ENCODE measurements around the gene EVC. TPM values are rescaled to one million over a fixed set of nuclear protein-coding genes. Genes with fewer than 3 reads are reported as not detected.

The EVC gene
- total and polyA plus RNA-seq, 2 of the 8 experiments (the other 6 are each of a cell fraction or from before 2014, with no cell fraction given): 2.6 to 9.8 TPM

DNA sequence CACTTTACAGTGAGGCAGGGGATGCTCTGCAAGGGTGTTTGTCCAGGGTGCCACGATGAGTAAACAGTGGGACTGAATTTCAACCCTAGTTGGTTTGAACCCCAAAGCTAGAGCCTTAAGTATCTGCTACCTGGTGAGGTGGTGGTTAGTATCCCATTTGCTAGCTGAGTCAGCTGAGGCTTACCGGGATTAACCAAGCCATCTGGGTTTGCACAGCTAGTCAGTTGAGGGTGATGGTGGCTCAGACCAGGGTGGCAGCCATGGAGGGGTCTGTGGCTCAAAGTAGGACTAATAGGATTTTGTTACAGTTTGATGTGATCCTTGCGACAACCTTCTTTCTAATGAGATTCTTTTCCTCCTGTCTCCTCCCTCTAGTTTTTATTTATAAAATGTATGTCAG lies 1.9 kb downstream of the EVC start:
- no peak overlapping the region for H3K18ac ChIP-seq (ENCODE audit: extremely low read depth, low read length)
- no peak overlapping the region for H2BK20ac ChIP-seq (ENCODE audit: low read length)
- ChIA-PET POLR2A (ENCODE audit: partially characterized antibody) (no interaction called here), CTCF (ENCODE audit: partially characterized antibody) (no interaction called here)
- H3K9me3 ChIP-seq (ENCODE audit: insufficient read depth in 2 of 2, low read depth in 1 of 2, low read length in 1 of 2): peaks cover 3 to 6% of the 10 kb centered on the region in 2 experiments; a peak in 2 of 4 replicates
- H3K23ac ChIP-seq (ENCODE audit: insufficient read length): no peak overlapping the region
- no peak overlapping the region for H3K4ac ChIP-seq (replicated peaks; ENCODE audit: insufficient read length, low read depth, low read length)
- H2BK15ac ChIP-seq (ENCODE audit: low read length): no peak overlapping the region
- no peak overlapping the region for H4K5ac ChIP-seq (ENCODE audit: insufficient read length, low read depth, low read length)
- H3K27me3 ChIP-seq (replicated peaks in 1 of 4; ENCODE audit: control insufficient read depth in 3 of 4, extremely low read depth in 1 of 4, insufficient read depth in 3 of 4, low read length in 3 of 4): peaks cover 0 to 13% (median 9%) of the 10 kb centered on the region in 4 experiments; a peak in 3 of 7 replicates
- peaks cover 4 to 5% of the 10 kb centered on the region in 2 experiments for H4K20me1 ChIP-seq (replicated peaks in 1 of 2; ENCODE audit: control insufficient read depth in 1 of 2, insufficient read depth in 2 of 2, low read length in 2 of 2)
- no peak overlapping the region for H4K8ac ChIP-seq (ENCODE audit: extremely low read depth, insufficient read depth, low read length)
- no peaks in the 10 kb centered on the region for H3K79me1 ChIP-seq (ENCODE audit: low read depth, low read length)
- no peak overlapping the region for H3K4me3 ChIP-seq (ENCODE audit: extremely low read depth in 1 of 4, insufficient read depth in 2 of 4, low read depth in 3 of 4, low read length in 4 of 4)
- no peak overlapping the region for H2BK12ac ChIP-seq (ENCODE audit: low read depth, low read length)
- H2AFZ ChIP-seq (ENCODE audit: low read length): no peak overlapping the region
- peaks cover 17% of the 10 kb centered on the region; the same call in 1 of the 2 replicates for H3K23me2 ChIP-seq (ENCODE audit: low read depth, low read length)
- H4K91ac ChIP-seq (replicated peaks; ENCODE audit: insufficient read length, low read length): no peak overlapping the region
- no peak overlapping the region for H3K27ac ChIP-seq (ENCODE audit: low read depth, low read length)
- no peaks in the 10 kb centered on the region for H3K79me2 ChIP-seq (ENCODE audit: control insufficient read depth in 1 of 2, insufficient read depth in 2 of 2, low read length in 2 of 2)
- H3K56ac ChIP-seq (replicated peaks; ENCODE audit: insufficient read length, low read depth, low read length): no peak overlapping the region
- no peak overlapping the region; a peak in 1 of 4 replicates for H3K4me2 ChIP-seq (ENCODE audit: insufficient read depth in 1 of 2, low read depth in 2 of 2, low read length in 2 of 2)
- H3K36me3 ChIP-seq (ENCODE audit: control insufficient read depth in 2 of 4, insufficient read depth in 4 of 4, low read length in 3 of 4): peaks cover 0 to 7% (median 0%) of the 10 kb centered on the region in 4 experiments; a peak in 1 of 8 replicates
- DNase-seq (ENCODE audit: low read depth in 1 of 2, low spot score in 2 of 2) (no peak), FAIRE-seq (no peak)
- no peak overlapping the region for H3K9ac ChIP-seq (replicated peaks in 1 of 4; ENCODE audit: extremely low read depth in 1 of 4, low read depth in 3 of 4, low read length in 3 of 4)
- WGBS, 2 experiments (ENCODE audit: extremely low coverage in 1 of 2, insufficient coverage in 1 of 2, insufficient read length in 1 of 2, insufficient replicate concordance in 2 of 2, low coverage in 1 of 2, low lambda C conversion rate in 2 of 2, missing lambda C conversion rate in 1 of 2): 87% methylated on average over 3 of the region's 3 CpGs; no CpG with 5 or more reads in 1 of the 2 experiments
- no peak overlapping the region for H2BK5ac ChIP-seq (ENCODE audit: low read depth, low read length)
- no peak overlapping the region for H2AK5ac ChIP-seq (ENCODE audit: low read depth, low read length)
- H2BK120ac ChIP-seq (replicated peaks; ENCODE audit: low read depth, low read length): no peak overlapping the region
- no peak overlapping the region for H3K14ac ChIP-seq (ENCODE audit: insufficient read length)
- H3K4me1 ChIP-seq (replicated peaks in 1 of 4; ENCODE audit: control insufficient read depth in 3 of 4, insufficient read depth in 4 of 4, low read length in 3 of 4): peaks cover 3 to 12% (median 7%) of the 10 kb centered on the region in 4 experiments

All from H1 (cell line).